GM12878 (cell line): ENCODE data around the gene HTRA2. TPM values are rescaled to one million over a fixed set of nuclear protein-coding genes. Genes with fewer than 3 reads are reported as not detected.

Source experiments
- ATAC-seq: fragments of 200-7000 bp; cut with Tn5 transposase; 3 replicates; pipeline ENCODE4 v1.9.1; 2020; ENCODE audit warnings: mild to moderate bottlenecking, moderate library complexity
- BruUV-seq: library from RNA; stranded (reverse); fragments of 400-500 nt; replicated peaks from 2 replicates; lab custom pipeline; 2021; lab: Mats Ljungman, UMichigan
- CTCF ChIA-PET: fragments of 300-600 bp; sonication (Branson Sonifier 250); formaldehyde crosslinking; extraction: SDS; loops from one replicate; lab custom pipeline; 2021; ENCODE audit warnings: inconsistent platforms; lab: Yijun Ruan, JAX
- POLR2A ChIA-PET: fragments of 350-600 bp; formaldehyde crosslinking; extraction: SDS; loops from one replicate; lab custom pipeline; 2021; ENCODE audit warnings: inconsistent platforms; lab: Charles Lee
- RAD21 ChIA-PET: fragments of 300-600 bp; sonication (Branson Sonifier 250); formaldehyde crosslinking; loops from one replicate; lab custom pipeline; 2023; ENCODE audit warnings: antibody characterized with exemption; ENCODE audit not compliant: unreplicated experiment; lab: Charles Lee
- SMC1A ChIA-PET: fragments of 300-600 bp; sonication (Branson Sonifier 250); formaldehyde crosslinking; loops from one replicate; lab custom pipeline; 2023; ENCODE audit not compliant: unreplicated experiment, uncharacterized antibody; lab: Charles Lee
- DNase-seq: peaks from one replicate; pipeline ENCODE4 v3.0.0-alpha.2; 2011; ENCODE audit warnings: low read depth, low spot score
- FAIRE-seq: peaks from 3 replicates; lab custom pipeline; 2011; peaks lifted over from hg19 to GRCh38; lab: Jason Lieb, UNC
- H2AFZ ChIP-seq: 2 replicates; pipeline ENCODE4 v1.6.0; 2011; ENCODE audit warnings: low read depth, low read length, control low read depth; ENCODE audit not compliant: control insufficient read depth
- H3K27ac ChIP-seq: 2 replicates; pipeline ENCODE4 v1.5.1; 2011; ENCODE audit warnings: control low read depth; ENCODE audit not compliant: control insufficient read depth, insufficient read depth
- H3K27me3 ChIP-seq, 2 experiments: replicated peaks in 1 of 2; 2 replicates each; pipeline versions ENCODE4 v1.6.0 to v1.6.1; 2011; ENCODE audit warnings: low read length in 1 of 2; ENCODE audit not compliant: control insufficient read depth in 2 of 2, insufficient read depth in 2 of 2
- H3K36me3 ChIP-seq, 2 experiments: 2 replicates each; pipeline ENCODE4 v1.5.1; 2011; ENCODE audit warnings: low read length in 1 of 2; ENCODE audit not compliant: control insufficient read depth in 2 of 2, insufficient read depth in 2 of 2
- H3K4me1 ChIP-seq: 2 replicates; pipeline ENCODE4 v1.6.1; 2011; ENCODE audit warnings: mild to moderate bottlenecking, low read length, moderate library complexity, mixed read lengths; ENCODE audit not compliant: control insufficient read depth, insufficient read depth
- H3K4me2 ChIP-seq: 2 replicates; pipeline ENCODE4 v1.6.0; 2011; ENCODE audit warnings: control low read depth; ENCODE audit not compliant: control insufficient read depth, insufficient read depth
- H3K4me3 ChIP-seq: fragments of 200-600 bp; sonication (generic); 2 replicates; pipeline ENCODE4 v1.5.1; 2016
- H3K79me2 ChIP-seq: 2 replicates; pipeline ENCODE4 v1.6.0; 2011; ENCODE audit warnings: low read length; ENCODE audit not compliant: control insufficient read depth, insufficient read depth
- H3K9ac ChIP-seq: 2 replicates; pipeline ENCODE4 v1.8.0; 2011; ENCODE audit warnings: low read length, control low read depth, mixed read lengths; ENCODE audit not compliant: control insufficient read depth, insufficient read depth
- H3K9me3 ChIP-seq: replicated peaks from 3 replicates; pipeline ENCODE4 v1.5.1; 2011; ENCODE audit warnings: mild to moderate bottlenecking, low read length; ENCODE audit not compliant: control insufficient read depth, insufficient read depth
- H4K20me1 ChIP-seq: 2 replicates; pipeline ENCODE4 v1.6.0; 2011; ENCODE audit not compliant: control insufficient read depth, insufficient read depth
- BCL3 ChIP-seq: IDR thresholded peaks from 2 replicates; pipeline ENCODE4 v1.6.1; 2011; ENCODE audit warnings: borderline replicate concordance, low read depth, mild to moderate bottlenecking, moderate library complexity, low read length; ENCODE audit not compliant: insufficient read depth, poor library complexity, severe bottlenecking
- BCLAF1 ChIP-seq: fragments of 450-650 bp; IDR thresholded peaks from 2 replicates; pipeline ENCODE4 v1.6.1; 2017; ENCODE audit warnings: antibody characterized with exemption, mild to moderate bottlenecking, moderate library complexity
- ESRRA ChIP-seq: IDR thresholded peaks from 2 replicates; pipeline ENCODE4 v1.6.1; 2012; ENCODE audit warnings: mild to moderate bottlenecking, low read length, improper control_type of control experiment
- FOXK2 ChIP-seq: fragments of 450-650 bp; IDR thresholded peaks from 2 replicates; pipeline ENCODE4 v1.6.1; 2017; ENCODE audit warnings: mild to moderate bottlenecking, moderate library complexity
- JUNB ChIP-seq: IDR thresholded peaks from 2 replicates; pipeline ENCODE4 v1.6.1; 2016; ENCODE audit warnings: antibody characterized with exemption, mild to moderate bottlenecking
- RUNX3 ChIP-seq: IDR thresholded peaks from 2 replicates; pipeline ENCODE4 v1.6.1; 2012; ENCODE audit warnings: low read length, inconsistent platforms
- WGBS: methylation state at CpG from one replicate; pipeline ENCODE4 v1.1.6; 2016; ENCODE audit warnings: low lambda C conversion rate; ENCODE audit not compliant: insufficient replicate concordance, insufficient coverage; ENCODE audit errors: missing lambda C conversion rate; 5-methylcytosine and 5-hydroxymethylcytosine counted together
- in situ Hi-C: fragments of 300-500 bp; cut with MboI; formaldehyde crosslinking; loops from 9 replicates; pipeline ENCODE4 v1.14.3; 2018; ENCODE audit warnings: mixed read lengths
- intact Hi-C: fragments of 100-400 bp; cut with micrococcal nuclease; formaldehyde crosslinking; loops from one replicate; pipeline ENCODE4 v1.14.2; 2022; ENCODE audit not compliant: unreplicated experiment
- polyA plus RNA-seq, 11 experiments: library from polyadenylated mRNA; depleted of rRNA in 4 of 11; unstranded in 6 of 11; stranded (reverse) in 5 of 11; fragments of >200 nt; fragmentation: Nextera tagmentation in 4 of 11; fragmentation: Illumina TruSeq in 1 of 11; extraction: Ambion mirVana in 4 of 11; extraction: Trizol in 1 of 11; gene quantifications; 1 replicate in 1 of 11; 2 replicates in 10 of 11; pipeline versions ENCODE4 v1.2.1 to v1.2.3, GENCODE V29; 2011 to 2016; ENCODE audit warnings: inconsistent platforms in 2 of 11, missing spikeins in 2 of 11, low read depth in 1 of 11
- total RNA-seq, 4 experiments: library from RNA; depleted of rRNA in 3 of 4; stranded (reverse); fragments of >200 nt in 3 of 4; fragmentation: Illumina TruSeq in 1 of 4; extraction: Trizol in 1 of 4; gene quantifications; 2 replicates each; pipeline versions ENCODE4 v1.2.1 to v1.2.3, GENCODE V29; 2013 to 2021
- TF ChIP-seq, protein P1 (sequence below): fragments of 150-350 bp; IDR thresholded peaks from 2 replicates; pipeline ENCODE4 v1.6.1; 2016; ENCODE audit warnings: low read depth, low read length
- TF ChIP-seq, protein P2 (sequence below): fragments of 450-650 bp; IDR thresholded peaks from 2 replicates; pipeline ENCODE4 v1.6.1; 2017; ENCODE audit warnings: mild to moderate bottlenecking
- TF ChIP-seq, protein P3 (sequence below): IDR thresholded peaks from 2 replicates; pipeline ENCODE4 v1.6.1; 2012; ENCODE audit warnings: low read depth, low read length, improper control_type of control experiment

HTRA2 gene
- total and polyA plus RNA-seq, 10 of the 15 experiments (the other 5 are each of a cell fraction or from before 2014, with no cell fraction given) = 42.3 to 73.9 (median 54.6) TPM

- TF ChIP-seq, protein P1, sequence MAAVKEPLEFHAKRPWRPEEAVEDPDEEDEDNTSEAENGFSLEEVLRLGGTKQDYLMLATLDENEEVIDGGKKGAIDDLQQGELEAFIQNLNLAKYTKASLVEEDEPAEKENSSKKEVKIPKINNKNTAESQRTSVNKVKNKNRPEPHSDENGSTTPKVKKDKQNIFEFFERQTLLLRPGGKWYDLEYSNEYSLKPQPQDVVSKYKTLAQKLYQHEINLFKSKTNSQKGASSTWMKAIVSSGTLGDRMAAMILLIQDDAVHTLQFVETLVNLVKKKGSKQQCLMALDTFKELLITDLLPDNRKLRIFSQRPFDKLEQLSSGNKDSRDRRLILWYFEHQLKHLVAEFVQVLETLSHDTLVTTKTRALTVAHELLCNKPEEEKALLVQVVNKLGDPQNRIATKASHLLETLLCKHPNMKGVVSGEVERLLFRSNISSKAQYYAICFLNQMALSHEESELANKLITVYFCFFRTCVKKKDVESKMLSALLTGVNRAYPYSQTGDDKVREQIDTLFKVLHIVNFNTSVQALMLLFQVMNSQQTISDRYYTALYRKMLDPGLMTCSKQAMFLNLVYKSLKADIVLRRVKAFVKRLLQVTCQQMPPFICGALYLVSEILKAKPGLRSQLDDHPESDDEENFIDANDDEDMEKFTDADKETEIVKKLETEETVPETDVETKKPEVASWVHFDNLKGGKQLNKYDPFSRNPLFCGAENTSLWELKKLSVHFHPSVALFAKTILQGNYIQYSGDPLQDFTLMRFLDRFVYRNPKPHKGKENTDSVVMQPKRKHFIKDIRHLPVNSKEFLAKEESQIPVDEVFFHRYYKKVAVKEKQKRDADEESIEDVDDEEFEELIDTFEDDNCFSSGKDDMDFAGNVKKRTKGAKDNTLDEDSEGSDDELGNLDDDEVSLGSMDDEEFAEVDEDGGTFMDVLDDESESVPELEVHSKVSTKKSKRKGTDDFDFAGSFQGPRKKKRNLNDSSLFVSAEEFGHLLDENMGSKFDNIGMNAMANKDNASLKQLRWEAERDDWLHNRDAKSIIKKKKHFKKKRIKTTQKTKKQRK = no peak
- TF ChIP-seq FOXK2 = no peak
- no peak for TF ChIP-seq BCL3
- TF ChIP-seq, all 136 proteins: peak for 20
Observed at GRCh38 chr2:74573747-74574562, 44.2 kb downstream of the HTRA2 start (continued).

DNA sequence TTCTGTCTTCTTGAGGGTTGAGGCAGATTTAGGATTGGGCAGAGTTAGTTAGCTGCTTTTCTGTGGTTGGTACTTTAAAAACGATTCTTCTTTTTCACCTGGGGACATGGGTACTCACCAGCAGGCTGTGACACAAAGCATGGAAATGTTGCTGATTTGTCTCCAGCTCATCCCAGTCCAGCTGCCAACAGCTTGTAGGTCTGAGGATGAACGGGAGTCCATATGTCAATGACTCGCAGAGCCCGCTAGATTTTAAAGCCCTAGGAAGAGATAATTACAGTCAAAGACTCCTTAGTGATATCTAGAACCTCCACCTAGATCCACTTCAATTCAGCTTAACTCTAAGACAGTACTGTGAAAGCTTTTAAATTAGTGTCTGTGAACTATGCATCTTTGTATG, 45.6 kb downstream of the HTRA2 start:
- no peaks in the 10 kb centered on the region for H3K36me3 ChIP-seq
- ATAC-seq (no peak), FAIRE-seq (no peak), DNase-seq (no peak)
- ChIA-PET CTCF (interaction anchor here (0.6 to 17.4 kb wide), 9 partner anchors 8 to 626 kb away, joined by 3 to 281 read pairs (median 6); partner anchors contain the start of genes AUP1 and HTRA2), SMC1A (interaction anchor here (1.3 to 16.6 kb wide), 9 partner anchors 9 to 92 kb away, joined by 3 to 371 read pairs (median 14); partner anchors contain the start of genes AUP1, CCDC142, HTRA2 and TTC31), POLR2A (interaction anchor here (0.6 to 25.0 kb wide), 7 partner anchors 9 to 357 kb away, joined by 3 to 441 read pairs (median 8); partner anchors contain the start of genes DOK1, HTRA2 and LOXL3), RAD21 (interaction anchor here (1.1 to 10.3 kb wide), 6 partner anchors 8 to 92 kb away, joined by 3 to 152 read pairs (median 27); partner anchors contain the start of genes CCDC142 and TTC31)
- no peaks in the 10 kb centered on the region for H3K79me2 ChIP-seq
- H3K9me3 ChIP-seq = no peaks in the 10 kb centered on the region
- intact Hi-C loops (no loop called here), in situ Hi-C loops (no loop called here)
- no peak overlapping the region for H2AFZ ChIP-seq
- peaks cover 65% of the 10 kb centered on the region for H3K4me1 ChIP-seq
- WGBS = 76% methylated on average over 4 of the region's 4 CpGs
- no TSS peak for BruUV-seq
- no peaks in the 10 kb centered on the region for H3K27me3 ChIP-seq
- H4K20me1 ChIP-seq = no peaks in the 10 kb centered on the region
- no peak overlapping the region for H3K4me2 ChIP-seq
- no peak overlapping the region for H3K27ac ChIP-seq
- H3K4me3 ChIP-seq = no peak overlapping the region
- H3K9ac ChIP-seq = no peak overlapping the region
- TF ChIP-seq ESRRA = no peak
- TF ChIP-seq, protein P2, sequence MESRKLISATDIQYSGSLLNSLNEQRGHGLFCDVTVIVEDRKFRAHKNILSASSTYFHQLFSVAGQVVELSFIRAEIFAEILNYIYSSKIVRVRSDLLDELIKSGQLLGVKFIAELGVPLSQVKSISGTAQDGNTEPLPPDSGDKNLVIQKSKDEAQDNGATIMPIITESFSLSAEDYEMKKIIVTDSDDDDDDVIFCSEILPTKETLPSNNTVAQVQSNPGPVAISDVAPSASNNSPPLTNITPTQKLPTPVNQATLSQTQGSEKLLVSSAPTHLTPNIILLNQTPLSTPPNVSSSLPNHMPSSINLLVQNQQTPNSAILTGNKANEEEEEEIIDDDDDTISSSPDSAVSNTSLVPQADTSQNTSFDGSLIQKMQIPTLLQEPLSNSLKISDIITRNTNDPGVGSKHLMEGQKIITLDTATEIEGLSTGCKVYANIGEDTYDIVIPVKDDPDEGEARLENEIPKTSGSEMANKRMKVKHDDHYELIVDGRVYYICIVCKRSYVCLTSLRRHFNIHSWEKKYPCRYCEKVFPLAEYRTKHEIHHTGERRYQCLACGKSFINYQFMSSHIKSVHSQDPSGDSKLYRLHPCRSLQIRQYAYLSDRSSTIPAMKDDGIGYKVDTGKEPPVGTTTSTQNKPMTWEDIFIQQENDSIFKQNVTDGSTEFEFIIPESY = no peak
- no peak for TF ChIP-seq BCLAF1
- TF ChIP-seq JUNB = no peak
- TF ChIP-seq, protein P3, sequence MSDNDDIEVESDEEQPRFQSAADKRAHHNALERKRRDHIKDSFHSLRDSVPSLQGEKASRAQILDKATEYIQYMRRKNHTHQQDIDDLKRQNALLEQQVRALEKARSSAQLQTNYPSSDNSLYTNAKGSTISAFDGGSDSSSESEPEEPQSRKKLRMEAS = no peak
- no peak for TF ChIP-seq RUNX3
